BJ (cell line): Measurements from ENCODE around the gene CUTA. TPM values are rescaled to one million over a fixed set of nuclear protein-coding genes. Genes with fewer than 3 reads are reported as not detected.
"Not testable (repeated sequence)": the region's sequence is repeated elsewhere in the genome, so short reads cannot be mapped to it uniquely, and the experiment has no call there.

Source experiments
- CTCF ChIA-PET: fragments of 350-600 bp; formaldehyde crosslinking; extraction: SDS; loops from one replicate; lab custom pipeline; 2021; ENCODE audit warnings: antibody characterized with exemption, inconsistent platforms; lab: Yijun Ruan, JAX
- POLR2A ChIA-PET: fragments of 300-600 bp; sonication (Branson Sonifier 250); formaldehyde crosslinking; extraction: SDS; loops from one replicate; lab custom pipeline; 2021; ENCODE audit warnings: antibody characterized with exemption; lab: Charles Lee
- DNase-seq: peaks from one replicate; pipeline ENCODE4 v3.0.0-alpha.2; 2011; ENCODE audit warnings: low read depth
- H3K27me3 ChIP-seq: 2 replicates; pipeline ENCODE4 v1.6.0; 2011; ENCODE audit warnings: low read length; ENCODE audit not compliant: control insufficient read depth, insufficient read depth
- H3K36me3 ChIP-seq: 2 replicates; pipeline ENCODE4 v1.5.1; 2011; ENCODE audit warnings: low read length; ENCODE audit not compliant: control insufficient read depth, insufficient read depth
- H3K4me3 ChIP-seq: 2 replicates; pipeline ENCODE4 v1.5.1; 2011; ENCODE audit warnings: low read depth, mild to moderate bottlenecking, control low read depth, low read length
- CTCF ChIP-seq: IDR thresholded peaks from 2 replicates; pipeline ENCODE4 v1.5.1; 2011; ENCODE audit warnings: low read depth, mild to moderate bottlenecking, control low read depth, inconsistent platforms, low read length, moderate library complexity; ENCODE audit not compliant: insufficient read depth
- polyA plus RNA-seq: library from polyadenylated mRNA; depleted of rRNA; stranded (reverse); fragments of >200 nt; gene quantifications from 2 replicates; pipeline ENCODE4 v1.2.3, GENCODE V29; 2011

Gene CUTA
- polyA plus RNA-seq, 1 experiment: 369 TPM

GRCh38 chr6:33407132-33407718 is 10.7 kb downstream of the CUTA start:
- H3K4me3 ChIP-seq: no peak overlapping the region
- POLR2A ChIA-PET: no interaction called here
- no peaks in the 10 kb centered on the region for H3K36me3 ChIP-seq
- TF ChIP-seq CTCF: peak; percentile 43
- CTCF ChIA-PET: interaction anchor here (0.8 to 1.0 kb wide), 4 partner anchors 11 to 246 kb away, joined by 3 to 4 read pairs (median 4); no protein-coding TSS in a partner anchor
- H3K27me3 ChIP-seq: no peaks in the 10 kb centered on the region
- DNase-seq: no peak

GRCh38 chr6:33406126-33406525 is 11.8 kb downstream of the CUTA start:
- H3K4me3 ChIP-seq: no peak overlapping the region
- no peaks in the 10 kb centered on the region for H3K27me3 ChIP-seq
- no peak for DNase-seq
- TF ChIP-seq CTCF: no peak
- H3K36me3 ChIP-seq: no peaks in the 10 kb centered on the region
- POLR2A ChIA-PET: no interaction called here
- CTCF ChIA-PET: interaction anchor here (0.6 to 1.4 kb wide), 3 partner anchors 15 to 23 kb away, joined by 3 to 4 read pairs (median 4); no protein-coding TSS in a partner anchor

GRCh38 chr6:33405386-33405940 is 12.4 kb downstream of the CUTA start:
- CTCF ChIA-PET: interaction anchor here (0.5 to 1.4 kb wide), 4 partner anchors 15 to 221 kb away, joined by 3 to 4 read pairs (median 4); no protein-coding TSS in a partner anchor
- Histone ChIP-seq H3K27me3 (no peaks in the 10 kb centered on the region), H3K36me3 (no peaks in the 10 kb centered on the region), H3K4me3 (no peak overlapping the region)
- DNase-seq: no peak
- POLR2A ChIA-PET: no interaction called here
- no peak for TF ChIP-seq CTCF

GRCh38 chr6:33404884-33405283 is 13.0 kb downstream of the CUTA start:
- no peaks in the 10 kb centered on the region for H3K27me3 ChIP-seq
- POLR2A ChIA-PET: no interaction called here
- no peak for DNase-seq
- TF ChIP-seq CTCF: no peak
- no peak overlapping the region for H3K4me3 ChIP-seq
- H3K36me3 ChIP-seq: no peaks in the 10 kb centered on the region
- CTCF ChIA-PET: interaction anchor here (0.5 to 1.4 kb wide), 2 partner anchors 14 to 220 kb away, joined by 3 to 4 read pairs; no protein-coding TSS in a partner anchor

GRCh38 chr6:33399881-33400280 is 18.0 kb downstream of the CUTA start:
- H3K36me3 ChIP-seq, CTCF ChIA-PET, DNase-seq, H3K4me3 ChIP-seq, H3K27me3 ChIP-seq, POLR2A ChIA-PET: not testable (repeated sequence)

- CTCF ChIA-PET: interaction anchor here (0.6 to 1.1 kb wide), 3 partner anchors 14 to 373 kb away, joined by 3 to 4 read pairs (median 3); no protein-coding TSS in a partner anchor
- POLR2A ChIA-PET, DNase-seq, H3K27me3 ChIP-seq, H3K36me3 ChIP-seq, H3K4me3 ChIP-seq: not testable (repeated sequence)
Measured at GRCh38 chr6:33398601-33399000, 19.3 kb downstream of the CUTA start.
